NCI-H446 (cell line): ENCODE measurements around the gene CHEK2.
A peak's percentile ranks its signal among the peaks of the same experiment; 100 is the strongest.
"Not testable (repeated sequence)": the region's sequence is repeated elsewhere in the genome, so short reads cannot be mapped to it uniquely, and the experiment has no call there.

Experiments
- DNase-seq, 2 experiments: peaks; one replicate each; lab custom pipeline; 2025; lab: John Stamatoyannopoulos, UW

The CHEK2 gene

GRCh38 chr22:28689796-28690195, 51.8 kb downstream of the CHEK2 start:
- DNase-seq, result not testable (repeated sequence)

GRCh38 chr22:28682966-28683365, 58.7 kb downstream of the CHEK2 start:
- not testable (repeated sequence) for DNase-seq

- not testable (repeated sequence) for DNase-seq
These were observed 60.7 kb downstream of the CHEK2 start for GRCh38 chr22:28680813-28681490.

- peak; percentile 76 to 90 for DNase-seq
These were observed 61.9 kb downstream of the CHEK2 start, which contains the start of gene TTC28 for GRCh38 chr22:28679611-28680287. Gene TTC28 (minus strand): TSS chr22:28679840. CDS start chr22:28679723, 117 bp downstream.

- peak in 1 of 2 experiments; percentile 7 for DNase-seq
These were observed 62.6 kb downstream of the CHEK2 start for GRCh38 chr22:28678778-28679610.

GRCh38 chr22:28678170-28678569, 63.5 kb downstream of the CHEK2 start:
- DNase-seq, result not testable (repeated sequence)

GRCh38 chr22:28674121-28674563, 67.5 kb downstream of the CHEK2 start:
- DNase-seq, result no peak

GRCh38 chr22:28670756-28671155, 70.9 kb downstream of the CHEK2 start:
- DNase-seq, result no peak

- no peak for DNase-seq
These were observed 71.5 kb downstream of the CHEK2 start for GRCh38 chr22:28670161-28670560.

GRCh38 chr22:28669387-28669786, 72.2 kb downstream of the CHEK2 start:
- no peak for DNase-seq

- DNase-seq, result not testable (repeated sequence)
These were observed 78.1 kb downstream of the CHEK2 start for GRCh38 chr22:28663569-28663942.

- DNase-seq, result no peak
These were observed 83.2 kb downstream of the CHEK2 start for GRCh38 chr22:28658448-28658847.

GRCh38 chr22:28656181-28656580, 85.4 kb downstream of the CHEK2 start:
- DNase-seq, result no peak

GRCh38 chr22:28650463-28650862, 91.2 kb downstream of the CHEK2 start:
- no peak for DNase-seq

GRCh38 chr22:28648792-28649191, 92.8 kb downstream of the CHEK2 start:
- DNase-seq, result no peak

GRCh38 chr22:28647216-28647615, 94.4 kb downstream of the CHEK2 start:
- DNase-seq, result no peak

- DNase-seq, result no peak
These were observed 102.3 kb downstream of the CHEK2 start for GRCh38 chr22:28639321-28639720.
